ENCODE data around the gene ALPK1.

The ALPK1 gene

GRCh38 chr4:112378858-112379257 is 81.7 kb downstream of the ALPK1 start:
- Histone ChIP-seq H3K4me2 (ENCODE audit: low read length) (no peak overlapping the region), H3K27me3 (ENCODE audit: control insufficient read depth, insufficient read depth, low read length) (no peaks in the 10 kb centered on the region), H3K36me3 (ENCODE audit: control insufficient read depth, insufficient read depth, low read length) (no peaks in the 10 kb centered on the region), H3K9ac (no peak overlapping the region), H3K9me3 (ENCODE audit: control insufficient read depth, low read length) (no peaks in the 10 kb centered on the region), H3K4me1 (no peaks in the 10 kb centered on the region), H3K4me3 (ENCODE audit: low read depth, low read length) (no peak overlapping the region), H2AFZ (no peak overlapping the region), H3K79me2 (no peaks in the 10 kb centered on the region), H3K27ac (no peak overlapping the region)
- no peak for TF ChIP-seq CTCF (IDR thresholded peaks at IDR 0.05)

- no peaks in the 10 kb centered on the region for H3K9me3 ChIP-seq (ENCODE audit: control insufficient read depth, low read length)
- no peaks in the 10 kb centered on the region for H3K27me3 ChIP-seq (ENCODE audit: control insufficient read depth, insufficient read depth, low read length)
- H2AFZ ChIP-seq, result no peak overlapping the region
- no peaks in the 10 kb centered on the region for H3K36me3 ChIP-seq (ENCODE audit: control insufficient read depth, insufficient read depth, low read length)
- H3K27ac ChIP-seq, result no peak overlapping the region
- H3K4me2 ChIP-seq (ENCODE audit: low read length), result no peak overlapping the region
- no peak overlapping the region for H3K4me3 ChIP-seq (ENCODE audit: low read depth, low read length)
- TF ChIP-seq CTCF (IDR thresholded peaks at IDR 0.05), result no peak
- H3K9ac ChIP-seq, result no peak overlapping the region
- no peaks in the 10 kb centered on the region for H3K79me2 ChIP-seq
- H3K4me1 ChIP-seq, result no peaks in the 10 kb centered on the region
These were observed 82.1 kb downstream of the ALPK1 start for GRCh38 chr4:112379306-112379705.

GRCh38 chr4:112381996-112382692 is 85.0 kb downstream of the ALPK1 start:
- no peak for TF ChIP-seq CTCF (IDR thresholded peaks at IDR 0.05)
- Histone ChIP-seq H3K27ac (no peak overlapping the region), H3K4me2 (ENCODE audit: low read length) (no peak overlapping the region), H3K9me3 (ENCODE audit: control insufficient read depth, low read length) (no peaks in the 10 kb centered on the region), H3K4me1 (no peaks in the 10 kb centered on the region), H3K36me3 (ENCODE audit: control insufficient read depth, insufficient read depth, low read length) (no peaks in the 10 kb centered on the region), H3K79me2 (no peaks in the 10 kb centered on the region), H3K4me3 (ENCODE audit: low read depth, low read length) (no peak overlapping the region), H2AFZ (no peak overlapping the region), H3K27me3 (ENCODE audit: control insufficient read depth, insufficient read depth, low read length) (no peaks in the 10 kb centered on the region), H3K9ac (no peak overlapping the region)

GRCh38 chr4:112386071-112386470 is 88.9 kb downstream of the ALPK1 start:
- TF ChIP-seq CTCF (IDR thresholded peaks at IDR 0.05), result no peak
- Histone ChIP-seq H3K9me3 (ENCODE audit: control insufficient read depth, low read length) (no peaks in the 10 kb centered on the region), H3K9ac (no peak overlapping the region), H3K4me1 (no peaks in the 10 kb centered on the region), H3K36me3 (ENCODE audit: control insufficient read depth, insufficient read depth, low read length) (no peaks in the 10 kb centered on the region), H3K27me3 (ENCODE audit: control insufficient read depth, insufficient read depth, low read length) (no peaks in the 10 kb centered on the region), H3K79me2 (no peaks in the 10 kb centered on the region), H2AFZ (no peak overlapping the region), H3K27ac (no peak overlapping the region), H3K4me3 (ENCODE audit: low read depth, low read length) (no peak overlapping the region), H3K4me2 (ENCODE audit: low read length) (no peak overlapping the region)

GRCh38 chr4:112402098-112402497 is 104.9 kb downstream of the ALPK1 start:
- Histone ChIP-seq H3K27ac (no peak overlapping the region), H3K4me1 (no peaks in the 10 kb centered on the region), H2AFZ (no peak overlapping the region), H3K27me3 (ENCODE audit: control insufficient read depth, insufficient read depth, low read length) (no peaks in the 10 kb centered on the region), H3K4me3 (ENCODE audit: low read depth, low read length) (no peak overlapping the region), H3K9me3 (ENCODE audit: control insufficient read depth, low read length) (no peaks in the 10 kb centered on the region), H3K9ac (no peak overlapping the region), H3K4me2 (ENCODE audit: low read length) (no peak overlapping the region), H3K79me2 (no peaks in the 10 kb centered on the region), H3K36me3 (ENCODE audit: control insufficient read depth, insufficient read depth, low read length) (no peaks in the 10 kb centered on the region)
- no peak for TF ChIP-seq CTCF (IDR thresholded peaks at IDR 0.05)

All from parathyroid adenoma (tissue), 2 donors.